SK-N-SH (cell line): Measurements from ENCODE around the gene ATOSA. TPM values are rescaled to one million over a fixed set of nuclear protein-coding genes. Genes with fewer than 3 reads are reported as not detected.

Source experiments
- polyA plus RNA-seq, 3 experiments: library from polyadenylated mRNA; depleted of rRNA; stranded (reverse); fragments of >200 nt; gene quantifications; 2 replicates each; pipeline ENCODE4 v1.2.3, GENCODE V29; 2012

Gene ATOSA
- polyA plus RNA-seq, 1 of the 3 experiments (the other 2 are of a cell fraction): 7.4 TPM

Other genes starting within 250 kb of the ATOSA start
- 11.0 and 12.1 TPM in 2 replicates for gene MYO5A, start 150.5 kb downstream of the ATOSA start, polyA plus RNA-seq (2012; rRNA removed)
- gene ARPP19, start 110.4 kb downstream of the ATOSA start, polyA plus RNA-seq (2012; rRNA removed): 29.0 and 47.1 TPM in 2 replicates
- not detected in 2 replicates for gene ONECUT1, start 110.9 kb upstream of the ATOSA start, polyA plus RNA-seq (2012; rRNA removed)